ENCODE measurements around the gene SULT4A1. TPM values are rescaled to one million over a fixed set of nuclear protein-coding genes. Genes with fewer than 3 reads are reported as not detected.

The SULT4A1 gene
- total and polyA plus RNA-seq, 3 donors from 2014 or later: 10.3 to 11.9 (median 11.2) TPM

- Histone ChIP-seq H3K9me3 (no peaks in the 10 kb centered on the region), H3K36me3 (ENCODE audit: low read depth, missing control alignments) (no peaks in the 10 kb centered on the region), H3K4me3 (no peak overlapping the region), H3K27me3 (no peaks in the 10 kb centered on the region), H3K27ac (no peak overlapping the region), H3K4me1 (no peaks in the 10 kb centered on the region)
- no peak for DNase-seq
- WGBS, 2 donors: 80 to 85% methylated on average over 18 of the region's 18 CpGs
- intact Hi-C loops (cut with DNase I; ENCODE audit: low total_unique reads): no loop called here
- no peak for TF ChIP-seq CTCF (IDR thresholded peaks at IDR 0.05)
- TF ChIP-seq POLR2A (IDR thresholded peaks at IDR 0.05): no peak
Observed at GRCh38 chr22:43820651-43821305, 41.5 kb downstream of the SULT4A1 start.

- WGBS, 2 donors: 86 to 95% methylated on average over 10 to 13 of the region's 13 CpGs
- intact Hi-C loops (cut with DNase I; ENCODE audit: low total_unique reads): no loop called here
Observed at GRCh38 chr22:43819931-43820640, 42.2 kb downstream of the SULT4A1 start.

GRCh38 chr22:43819421-43819921 is 42.8 kb downstream of the SULT4A1 start:
- Histone ChIP-seq H3K27ac (no peak overlapping the region), H3K4me3 (no peak overlapping the region), H3K36me3 (ENCODE audit: low read depth, missing control alignments) (no peaks in the 10 kb centered on the region), H3K4me1 (no peaks in the 10 kb centered on the region), H3K9me3 (no peaks in the 10 kb centered on the region), H3K27me3 (no peaks in the 10 kb centered on the region)
- no peak for DNase-seq
- intact Hi-C loops (cut with DNase I; ENCODE audit: low total_unique reads): no loop called here
- no peak for TF ChIP-seq POLR2A (IDR thresholded peaks at IDR 0.05)
- no peak for TF ChIP-seq CTCF (IDR thresholded peaks at IDR 0.05)
- WGBS, 2 donors: 64 to 80% methylated on average over 12 of the region's 12 CpGs

More at GRCh38 chr22:43819931-43820640, 42.2 kb downstream of the SULT4A1 start:
- no peak for TF ChIP-seq POLR2A (IDR thresholded peaks at IDR 0.05)
- no peak for TF ChIP-seq CTCF (IDR thresholded peaks at IDR 0.05)
- no peaks in the 10 kb centered on the region for H3K36me3 ChIP-seq (ENCODE audit: low read depth, missing control alignments)
- H3K4me1 ChIP-seq: no peaks in the 10 kb centered on the region
- no peak for DNase-seq
- H3K4me3 ChIP-seq: no peak overlapping the region
- H3K27ac ChIP-seq: no peak overlapping the region
- no peaks in the 10 kb centered on the region for H3K9me3 ChIP-seq
- H3K27me3 ChIP-seq: no peaks in the 10 kb centered on the region

GRCh38 chr22:43818981-43819380 is 43.3 kb downstream of the SULT4A1 start:
- H3K4me1 ChIP-seq: no peaks in the 10 kb centered on the region
- no peaks in the 10 kb centered on the region for H3K9me3 ChIP-seq
- no peak overlapping the region for H3K27ac ChIP-seq
- no peak for TF ChIP-seq CTCF (IDR thresholded peaks at IDR 0.05)
- intact Hi-C loops (cut with DNase I; ENCODE audit: low total_unique reads): no loop called here
- H3K36me3 ChIP-seq (ENCODE audit: low read depth, missing control alignments): no peaks in the 10 kb centered on the region
- DNase-seq: no peak
- no peaks in the 10 kb centered on the region for H3K27me3 ChIP-seq
- WGBS, 2 donors: 79 to 85% methylated on average over 11 of the region's 11 CpGs
- H3K4me3 ChIP-seq: no peak overlapping the region

Measured in testis (tissue), 3 donors.